ENCODE data around the gene PGS1. TPM values are rescaled to one million over a fixed set of nuclear protein-coding genes. Genes with fewer than 3 reads are reported as not detected.

PGS1 gene
- total and polyA plus RNA-seq, 10 of the 15 experiments (the other 5 are each of a cell fraction or from before 2014, with no cell fraction given) = 1.3 to 37.6 (median 27.4) TPM

GRCh38 chr17:78341559-78342448 is 36.6 kb upstream of the PGS1 start:
- peak; percentile 15; the same call in 1 of the 2 replicates for TF ChIP-seq DPF2 (IDR thresholded peaks at IDR 0.05)
- TF ChIP-seq SMARCA5 (IDR thresholded peaks at IDR 0.05) = 0 out of 2 replicates have a peak, but pooled peaks have one; percentile 12
- peak; percentile 44 for TF ChIP-seq LARP7 (IDR thresholded peaks at IDR 0.05)
- no peak for TF ChIP-seq MXI1 (IDR thresholded peaks at IDR 0.05; ENCODE audit: low read depth, low read length)
- peak; percentile 34 for TF ChIP-seq GATAD2B (conservative IDR thresholded peaks at IDR 0.05; ENCODE audit: low read depth)
- 0 out of 2 replicates have a peak, but pooled peaks have one; percentile 41 for TF ChIP-seq IKZF1 (conservative IDR thresholded peaks at IDR 0.05)
- no peak for TF ChIP-seq TAF1 (IDR thresholded peaks at IDR 0.05; ENCODE audit: borderline replicate concordance, low read depth, low read length)
- peak in 1 of 2 experiments; percentile 22; a peak in 1 of 4 replicates for TF ChIP-seq BHLHE40 (IDR thresholded peaks at IDR 0.05; ENCODE audit: borderline replicate concordance in 1 of 2, low read depth in 2 of 2, low read length in 1 of 2)
- TF ChIP-seq, protein P1, sequence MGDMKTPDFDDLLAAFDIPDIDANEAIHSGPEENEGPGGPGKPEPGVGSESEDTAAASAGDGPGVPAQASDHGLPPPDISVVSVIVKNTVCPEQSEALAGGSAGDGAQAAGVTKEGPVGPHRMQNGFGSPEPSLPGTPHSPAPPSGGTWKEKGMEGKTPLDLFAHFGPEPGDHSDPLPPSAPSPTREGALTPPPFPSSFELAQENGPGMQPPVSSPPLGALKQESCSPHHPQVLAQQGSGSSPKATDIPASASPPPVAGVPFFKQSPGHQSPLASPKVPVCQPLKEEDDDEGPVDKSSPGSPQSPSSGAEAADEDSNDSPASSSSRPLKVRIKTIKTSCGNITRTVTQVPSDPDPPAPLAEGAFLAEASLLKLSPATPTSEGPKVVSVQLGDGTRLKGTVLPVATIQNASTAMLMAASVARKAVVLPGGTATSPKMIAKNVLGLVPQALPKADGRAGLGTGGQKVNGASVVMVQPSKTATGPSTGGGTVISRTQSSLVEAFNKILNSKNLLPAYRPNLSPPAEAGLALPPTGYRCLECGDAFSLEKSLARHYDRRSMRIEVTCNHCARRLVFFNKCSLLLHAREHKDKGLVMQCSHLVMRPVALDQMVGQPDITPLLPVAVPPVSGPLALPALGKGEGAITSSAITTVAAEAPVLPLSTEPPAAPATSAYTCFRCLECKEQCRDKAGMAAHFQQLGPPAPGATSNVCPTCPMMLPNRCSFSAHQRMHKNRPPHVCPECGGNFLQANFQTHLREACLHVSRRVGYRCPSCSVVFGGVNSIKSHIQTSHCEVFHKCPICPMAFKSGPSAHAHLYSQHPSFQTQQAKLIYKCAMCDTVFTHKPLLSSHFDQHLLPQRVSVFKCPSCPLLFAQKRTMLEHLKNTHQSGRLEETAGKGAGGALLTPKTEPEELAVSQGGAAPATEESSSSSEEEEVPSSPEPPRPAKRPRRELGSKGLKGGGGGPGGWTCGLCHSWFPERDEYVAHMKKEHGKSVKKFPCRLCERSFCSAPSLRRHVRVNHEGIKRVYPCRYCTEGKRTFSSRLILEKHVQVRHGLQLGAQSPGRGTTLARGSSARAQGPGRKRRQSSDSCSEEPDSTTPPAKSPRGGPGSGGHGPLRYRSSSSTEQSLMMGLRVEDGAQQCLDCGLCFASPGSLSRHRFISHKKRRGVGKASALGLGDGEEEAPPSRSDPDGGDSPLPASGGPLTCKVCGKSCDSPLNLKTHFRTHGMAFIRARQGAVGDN (IDR thresholded peaks at IDR 0.05) = 0 out of 2 replicates have a peak, but pooled peaks have one; percentile 15
- peak; percentile 30; the same call in 1 of the 2 replicates for TF ChIP-seq BMI1 (IDR thresholded peaks at IDR 0.05; ENCODE audit: borderline replicate concordance)
- TF ChIP-seq CEBPZ (IDR thresholded peaks at IDR 0.05; ENCODE audit: low read depth, low read length) = no peak
- no peak for TF ChIP-seq ZNF207 (IDR thresholded peaks at IDR 0.05; ENCODE audit: borderline replicate concordance)
- no peak for TF ChIP-seq MYC (IDR thresholded peaks at IDR 0.05; ENCODE audit: insufficient read depth, insufficient read length, insufficient replicate concordance, low read length, severe bottlenecking)
- in situ Hi-C loops (cut with MboI) = no loop called here
- intact Hi-C loops (cut with micrococcal nuclease; ENCODE audit: unreplicated experiment) = no loop called here
- H3K4me2 ChIP-seq (ENCODE audit: control insufficient read depth, insufficient read depth) = peak overlapping the region; percentile 69
- no peaks in the 10 kb centered on the region for H3K9me3 ChIP-seq (replicated peaks; ENCODE audit: control insufficient read depth, insufficient read depth, low read length)
- CTCF ChIA-PET = interaction anchor here (0.7 to 2.9 kb wide), 6 partner anchors 13 to 39 kb away, joined by 3 to 14 read pairs (median 4); partner anchors contain the start of gene SOCS3
- no peak overlapping the region; the same call in 1 of the 2 replicates for H3K4me3 ChIP-seq
- POLR2A ChIA-PET = interaction anchor here (1.2 to 3.1 kb wide), 3 partner anchors 15 to 27 kb away, joined by 5 to 14 read pairs (median 11); no protein-coding TSS in a partner anchor
- RAD21 ChIA-PET (ENCODE audit: unreplicated experiment) = interaction anchor here (1.1 to 3.9 kb wide), 3 partner anchors 15 to 25 kb away, joined by 3 to 33 read pairs (median 5); no protein-coding TSS in a partner anchor
- SMC1A ChIA-PET (ENCODE audit: uncharacterized antibody, unreplicated experiment) = interaction anchor here (3.4 kb wide), 1 partner anchor 25 kb away, joined by 14 read pairs; no protein-coding TSS in a partner anchor
- H3K4me1 ChIP-seq (ENCODE audit: control insufficient read depth, insufficient read depth, low read length) = peaks cover 60% of the 10 kb centered on the region
- no peak overlapping the region for H3K27ac ChIP-seq (ENCODE audit: control insufficient read depth, insufficient read depth)
- WGBS (ENCODE audit: insufficient coverage, insufficient replicate concordance, low lambda C conversion rate, missing lambda C conversion rate) = 8% methylated on average over 49 of the region's 95 CpGs
- H4K20me1 ChIP-seq (ENCODE audit: control insufficient read depth, insufficient read depth) = no peaks in the 10 kb centered on the region
- H2AFZ ChIP-seq (ENCODE audit: control insufficient read depth, low read depth, low read length) = peak overlapping the region; percentile 48
- ATAC-seq = peak; percentile 2
- no peak overlapping the region; the same call in 1 of the 2 replicates for H3K9ac ChIP-seq (ENCODE audit: control insufficient read depth, insufficient read depth, low read length)
- no peak for FAIRE-seq
- H3K79me2 ChIP-seq (ENCODE audit: control insufficient read depth, insufficient read depth, low read length) = no peaks in the 10 kb centered on the region
- no TSS peak for BruUV-seq (replicated peaks)
- H3K27me3 ChIP-seq (replicated peaks in 1 of 2; ENCODE audit: control insufficient read depth in 2 of 2, insufficient read depth in 2 of 2, low read length in 1 of 2) = no peaks in the 10 kb centered on the region
- H3K36me3 ChIP-seq (ENCODE audit: control insufficient read depth in 2 of 2, insufficient read depth in 2 of 2, low read length in 1 of 2) = no peaks in the 10 kb centered on the region
- no peak for DNase-seq (ENCODE audit: low read depth, low spot score)
